ENCODE measurements around the gene FREM2. TPM values are rescaled to one million over a fixed set of nuclear protein-coding genes. Genes with fewer than 3 reads are reported as not detected.

FREM2 gene
- total RNA-seq, 1 experiment from 2014 or later: 0.05 TPM

- intact Hi-C loops (cut with micrococcal nuclease): no loop called here
- no peak overlapping the region for H2AFZ ChIP-seq (ENCODE audit: low read depth, low read length, poor library complexity, severe bottlenecking)
- ChIA-PET CTCF (no interaction called here), RAD21 (ENCODE audit: low non-redundant PET in 1 of 2, low total read pairs in 2 of 2, uncharacterized antibody in 2 of 2, unreplicated experiment in 2 of 2) (no interaction called here), POLR2A (no interaction called here)
- H3K4me1 ChIP-seq (ENCODE audit: control insufficient read depth in 1 of 2, insufficient read depth in 2 of 2, low read length in 2 of 2): no peaks in the 10 kb centered on the region
- no peak for ATAC-seq
- H3K9me2 ChIP-seq (ENCODE audit: insufficient read depth): no peaks in the 10 kb centered on the region
- peaks cover 0 to 4% of the 10 kb centered on the region in 2 experiments; a peak in 2 of 4 replicates for H3K9me3 ChIP-seq (ENCODE audit: control insufficient read depth in 1 of 2, insufficient read depth in 1 of 2, low read depth in 1 of 2, low read length in 2 of 2)
- DNase-seq (ENCODE audit: low read depth, low spot score): no peak
- H3K79me2 ChIP-seq (ENCODE audit: insufficient read depth, low read length): no peaks in the 10 kb centered on the region
- H3K36me3 ChIP-seq (ENCODE audit: control insufficient read depth in 1 of 2, insufficient read depth in 2 of 2, low read length in 2 of 2): no peaks in the 10 kb centered on the region
- H3K9ac ChIP-seq (ENCODE audit: low read length): no peak overlapping the region
- no peak overlapping the region for H3K27ac ChIP-seq (ENCODE audit: low read depth, low read length)
- H3K4me3 ChIP-seq (replicated peaks in 1 of 2; ENCODE audit: low read depth in 1 of 2, low read length in 2 of 2): no peak overlapping the region
- no peak overlapping the region for H3K4me2 ChIP-seq (ENCODE audit: low read length)
- no TSS peak for BruUV-seq (replicated peaks)
- no peak for TF ChIP-seq SP1 (IDR thresholded peaks at IDR 0.05; ENCODE audit: low read depth)
- TF ChIP-seq EGR1 (IDR thresholded peaks at IDR 0.05; ENCODE audit: low read depth): no peak
- TF ChIP-seq EZH2phosphoT487 (IDR thresholded peaks at IDR 0.05; ENCODE audit: borderline replicate concordance): no peak
- no peak for TF ChIP-seq FOSL1 (IDR thresholded peaks at IDR 0.05; ENCODE audit: low read depth)
- H4K20me1 ChIP-seq (ENCODE audit: insufficient read depth): no peaks in the 10 kb centered on the region
- H3K27me3 ChIP-seq (ENCODE audit: insufficient read depth, low read length): no peaks in the 10 kb centered on the region
Observed at GRCh38 chr13:38752686-38753085, 65.8 kb downstream of the FREM2 start.

GRCh38 chr13:38753878-38754277 lies 67.0 kb downstream of the FREM2 start:
- ATAC-seq: no peak
- H3K4me2 ChIP-seq (ENCODE audit: low read length): no peak overlapping the region
- no peak overlapping the region for H3K27ac ChIP-seq (ENCODE audit: low read depth, low read length)
- CTCF ChIA-PET: no interaction called here
- no peak for TF ChIP-seq RAD21 (IDR thresholded peaks at IDR 0.05; ENCODE audit: low read depth)
- TF ChIP-seq JUND (IDR thresholded peaks at IDR 0.05): no peak
- no peak for TF ChIP-seq TCF7L2 (IDR thresholded peaks at IDR 0.05; ENCODE audit: borderline replicate concordance, extremely low read depth, insufficient read depth, insufficient read length)
- no peak for TF ChIP-seq POLR2A (IDR thresholded peaks at IDR 0.05; ENCODE audit: borderline replicate concordance, extremely low read depth, insufficient read depth, insufficient read length)
- no peak for TF ChIP-seq ZNF274 (IDR thresholded peaks at IDR 0.05; ENCODE audit: low read depth, low read length)
- no peak for TF ChIP-seq CTCF (IDR thresholded peaks at IDR 0.05 in 2 of 3, conservative IDR thresholded peaks at IDR 0.05 in 1 of 3; ENCODE audit: borderline replicate concordance in 1 of 3, insufficient read depth in 1 of 3, low read depth in 2 of 3, low read length in 2 of 3)
- TF ChIP-seq YY1 (IDR thresholded peaks at IDR 0.05; ENCODE audit: extremely low read depth, insufficient replicate concordance, low read depth, low read length): no peak
- TF ChIP-seq SRF (IDR thresholded peaks at IDR 0.05; ENCODE audit: low read depth): no peak
- TF ChIP-seq CEBPB (IDR thresholded peaks at IDR 0.05; ENCODE audit: low read depth): no peak
- TF ChIP-seq ZBTB33 (IDR thresholded peaks at IDR 0.05; ENCODE audit: extremely low read depth, insufficient replicate concordance, low read length): no peak
- TF ChIP-seq EZH2 (IDR thresholded peaks at IDR 0.05): no peak
- no peak for TF ChIP-seq ZFX (IDR thresholded peaks at IDR 0.05)
- no peak for TF ChIP-seq EZH2phosphoT487 (IDR thresholded peaks at IDR 0.05; ENCODE audit: borderline replicate concordance)
- no peak for TF ChIP-seq ELF1 (IDR thresholded peaks at IDR 0.05; ENCODE audit: borderline replicate concordance, low read depth)
- TF ChIP-seq FOSL1 (IDR thresholded peaks at IDR 0.05; ENCODE audit: low read depth): no peak
- TF ChIP-seq POLR2AphosphoS5 (IDR thresholded peaks at IDR 0.05; ENCODE audit: low read depth, low read length): no peak
- H3K9me3 ChIP-seq (ENCODE audit: control insufficient read depth in 1 of 2, insufficient read depth in 1 of 2, low read depth in 1 of 2, low read length in 2 of 2): peaks cover 0 to 2% of the 10 kb centered on the region in 2 experiments; a peak in 2 of 4 replicates
- RAD21 ChIA-PET (ENCODE audit: low non-redundant PET in 1 of 2, low total read pairs in 2 of 2, uncharacterized antibody in 2 of 2, unreplicated experiment in 2 of 2): no interaction called here
- no peak for DNase-seq (ENCODE audit: low read depth, low spot score)
- H3K4me3 ChIP-seq (replicated peaks in 1 of 2; ENCODE audit: low read depth in 1 of 2, low read length in 2 of 2): no peak overlapping the region
- no peaks in the 10 kb centered on the region for H3K79me2 ChIP-seq (ENCODE audit: insufficient read depth, low read length)
- H3K9ac ChIP-seq (ENCODE audit: low read length): no peak overlapping the region
- H2AFZ ChIP-seq (ENCODE audit: low read depth, low read length, poor library complexity, severe bottlenecking): no peak overlapping the region
- BruUV-seq (replicated peaks): no TSS peak
- H3K27me3 ChIP-seq (ENCODE audit: insufficient read depth, low read length): no peaks in the 10 kb centered on the region
- H3K4me1 ChIP-seq (ENCODE audit: control insufficient read depth in 1 of 2, insufficient read depth in 2 of 2, low read length in 2 of 2): no peaks in the 10 kb centered on the region
- H3K9me2 ChIP-seq (ENCODE audit: insufficient read depth): no peaks in the 10 kb centered on the region
- H4K20me1 ChIP-seq (ENCODE audit: insufficient read depth): no peaks in the 10 kb centered on the region
- POLR2A ChIA-PET: no interaction called here
- intact Hi-C loops (cut with micrococcal nuclease): no loop called here
- no peaks in the 10 kb centered on the region for H3K36me3 ChIP-seq (ENCODE audit: control insufficient read depth in 1 of 2, insufficient read depth in 2 of 2, low read length in 2 of 2)

Measured in HCT116 (cell line).